ENCODE data around the gene AQP3.
"Not testable (repeated sequence)": the region's sequence is repeated elsewhere in the genome, so short reads cannot be mapped to it uniquely, and the experiment has no call there.

AQP3 gene

DNA sequence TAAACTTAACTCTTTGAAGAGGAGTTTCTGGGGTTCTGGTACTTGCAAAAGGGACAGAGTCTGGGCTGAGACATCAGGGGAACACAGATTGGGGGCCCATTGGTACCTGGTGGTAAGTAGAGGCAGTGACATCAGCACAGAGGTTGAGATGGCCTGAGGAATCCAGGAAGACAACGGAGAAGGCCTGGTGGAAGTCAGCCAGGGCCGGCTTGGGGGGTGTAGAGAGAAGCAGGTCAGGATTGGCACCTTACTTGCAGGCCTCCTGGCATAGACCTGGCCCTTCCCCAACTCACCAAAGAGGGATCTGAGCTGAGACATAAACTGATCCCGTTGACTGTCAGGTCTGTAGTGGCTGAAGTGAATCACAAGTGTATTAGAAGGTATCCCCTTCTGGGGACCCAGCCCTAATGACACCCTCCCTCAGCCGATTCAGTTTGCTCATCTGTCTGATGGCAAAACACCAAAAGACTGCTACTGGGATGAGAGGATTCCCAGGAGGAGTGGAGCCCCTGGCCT lies 20.9 kb upstream of the AQP3 start:
- H3K4me3 Mint-ChIP-seq, result no peak overlapping the region
- H3K36me3 Mint-ChIP-seq, result peaks cover 16% of the 10 kb centered on the region
- H3K9me3 Mint-ChIP-seq, result no peaks in the 10 kb centered on the region
- H3K27ac Mint-ChIP-seq, result no peak overlapping the region
- H3K4me1 Mint-ChIP-seq, result peaks cover 19% of the 10 kb centered on the region
- H3K27me3 Mint-ChIP-seq, result no peaks in the 10 kb centered on the region

DNA sequence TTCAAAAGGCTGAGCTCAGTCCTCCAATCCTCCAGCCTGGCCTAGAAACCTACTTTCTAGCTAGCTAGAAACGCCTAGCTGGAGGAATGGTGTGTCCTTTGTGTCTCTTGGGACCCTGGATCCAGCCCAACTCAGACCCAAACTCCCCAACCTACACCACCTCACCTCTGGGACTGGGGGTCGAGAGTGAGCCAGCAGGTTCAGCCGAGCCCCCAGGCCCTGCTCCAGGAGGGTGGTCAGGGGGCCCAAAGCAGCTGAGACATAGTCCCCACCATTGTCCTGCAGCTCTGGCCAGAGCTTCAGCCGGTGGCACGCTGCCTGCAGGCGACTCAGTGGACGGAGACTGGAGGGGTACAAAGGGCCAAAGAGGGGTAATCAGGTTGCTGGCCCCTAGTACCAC lies 20.1 kb upstream of the AQP3 start:
- H3K4me3 Mint-ChIP-seq, result no peak overlapping the region
- peaks cover 18% of the 10 kb centered on the region for H3K4me1 Mint-ChIP-seq
- H3K9me3 Mint-ChIP-seq, result no peaks in the 10 kb centered on the region
- H3K36me3 Mint-ChIP-seq, result peaks cover 20% of the 10 kb centered on the region
- H3K27me3 Mint-ChIP-seq, result no peaks in the 10 kb centered on the region
- no peak overlapping the region for H3K27ac Mint-ChIP-seq

DNA sequence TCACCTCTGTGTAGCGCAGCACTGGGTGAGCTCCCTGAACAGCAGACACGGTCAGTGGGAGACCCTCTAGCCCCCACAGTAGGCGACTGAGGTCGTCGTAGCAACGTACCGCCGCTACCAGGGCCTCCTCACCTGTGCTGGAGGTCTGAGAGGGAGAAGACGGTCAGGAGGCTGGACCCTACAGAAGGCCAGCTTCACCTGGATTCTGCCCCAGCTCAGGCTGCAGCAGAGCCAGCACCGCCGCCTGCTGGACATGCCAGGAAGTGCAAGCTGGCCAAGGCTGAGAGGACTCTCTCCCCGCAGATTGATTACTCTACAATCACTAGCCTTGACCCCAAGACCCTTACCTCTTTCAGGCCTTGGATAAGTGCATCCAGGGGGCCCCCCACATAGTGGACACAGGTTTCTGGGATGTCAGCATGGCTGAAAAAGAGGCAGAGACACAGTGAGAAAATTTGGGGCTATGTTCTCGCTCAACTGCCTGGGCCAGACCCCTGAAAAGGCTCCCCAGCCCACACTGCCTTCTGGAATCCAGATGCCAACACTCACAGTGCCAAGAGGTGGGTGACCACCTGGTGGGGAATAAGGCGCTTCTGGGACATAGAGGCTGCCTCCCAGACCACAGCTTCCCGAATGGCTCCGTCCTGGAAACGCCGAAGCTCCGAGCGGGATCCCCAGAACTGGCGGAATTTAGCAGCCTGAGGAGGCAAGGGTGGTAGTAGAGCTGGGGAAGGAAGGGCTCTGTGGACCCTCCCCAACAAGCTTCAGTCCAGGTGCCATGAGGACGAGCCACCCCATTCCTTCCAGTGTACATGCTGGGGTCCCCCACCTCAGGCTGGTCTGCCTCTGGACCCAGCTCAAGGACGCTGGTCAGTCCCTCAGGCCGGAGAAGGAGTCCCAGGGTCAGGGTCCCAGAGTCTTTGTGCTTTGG lies 19.4 kb upstream of the AQP3 start:
- Mint-ChIP-seq H3K27me3 (no peaks in the 10 kb centered on the region), H3K9me3 (no peaks in the 10 kb centered on the region), H3K4me1 (peaks cover 11% of the 10 kb centered on the region), H3K4me3 (no peak overlapping the region), H3K36me3 (peaks cover 20% of the 10 kb centered on the region), H3K27ac (no peak overlapping the region)

DNA sequence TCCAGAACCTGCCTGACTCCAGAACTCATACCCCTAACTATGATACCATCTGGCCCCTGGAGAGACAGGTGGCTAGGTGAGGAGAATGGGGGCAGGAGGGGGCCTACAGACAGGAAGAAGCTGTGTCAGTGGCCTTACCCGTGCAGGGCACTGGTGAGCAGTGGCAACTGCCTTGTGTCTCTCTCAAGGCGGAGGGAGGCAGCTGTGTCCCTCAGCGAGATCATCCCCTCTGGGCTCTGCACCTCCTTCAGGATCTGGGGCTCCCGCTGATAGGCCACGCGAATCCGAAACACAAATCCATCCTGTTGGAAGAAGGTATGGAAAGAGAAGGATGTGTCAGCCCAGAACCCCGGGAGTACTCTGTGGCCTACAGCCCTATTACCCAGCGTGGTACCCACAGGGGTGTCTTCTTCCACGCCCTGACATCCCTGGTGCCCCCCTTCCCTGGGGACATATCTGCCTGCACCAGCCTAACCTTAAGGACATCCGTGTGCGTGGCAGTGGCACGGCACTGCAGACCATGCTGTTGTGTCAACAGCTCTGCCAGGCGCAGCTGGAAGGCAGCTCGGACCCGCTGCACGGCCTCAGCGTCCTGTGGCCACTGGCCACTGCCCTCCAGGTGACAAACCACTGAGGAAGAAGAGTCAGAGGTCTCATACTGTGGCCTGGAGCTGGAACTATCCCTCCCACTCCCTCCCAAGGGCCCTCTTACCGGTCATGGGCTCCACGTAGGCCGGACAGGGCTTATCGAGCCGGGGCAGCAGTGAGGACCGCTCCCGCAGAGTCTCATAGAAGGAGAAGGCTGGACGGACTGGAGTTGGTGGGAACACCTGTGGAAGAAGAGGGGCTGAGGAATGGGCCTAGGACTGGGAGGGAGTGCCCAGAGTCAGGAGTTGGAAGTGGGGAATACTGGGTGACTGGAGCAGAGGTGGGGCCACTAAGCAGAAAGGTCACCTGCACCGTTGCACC lies 18.5 kb upstream of the AQP3 start:
- no peaks in the 10 kb centered on the region for H3K27me3 Mint-ChIP-seq
- no peak overlapping the region for H3K27ac Mint-ChIP-seq
- H3K9me3 Mint-ChIP-seq, result no peaks in the 10 kb centered on the region
- peaks cover 19% of the 10 kb centered on the region for H3K36me3 Mint-ChIP-seq
- H3K4me1 Mint-ChIP-seq, result peaks cover 7% of the 10 kb centered on the region
- H3K4me3 Mint-ChIP-seq, result no peak overlapping the region

DNA sequence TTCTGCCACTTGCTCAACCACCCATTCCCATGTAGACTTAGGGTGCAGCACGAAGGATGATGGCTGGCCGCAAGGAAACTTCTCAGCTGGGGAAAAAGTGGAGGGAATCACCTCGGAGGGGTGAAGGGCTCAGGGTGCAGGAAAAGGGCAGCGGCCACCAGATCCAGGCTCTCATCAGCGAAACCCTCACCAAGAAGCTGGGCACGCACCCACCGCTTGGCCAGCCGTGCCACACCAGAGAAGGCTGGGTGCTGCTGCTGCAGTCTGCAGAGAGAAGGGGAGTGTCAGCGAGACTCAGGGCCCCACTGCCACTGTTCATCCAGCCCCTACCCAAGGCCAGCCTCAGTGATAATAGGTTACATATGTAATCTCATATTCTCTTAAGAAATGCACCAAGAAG lies 17.7 kb upstream of the AQP3 start:
- Mint-ChIP-seq H3K4me3 (no peak overlapping the region), H3K36me3 (peaks cover 17% of the 10 kb centered on the region), H3K9me3 (no peaks in the 10 kb centered on the region), H3K27me3 (no peaks in the 10 kb centered on the region), H3K27ac (no peak overlapping the region), H3K4me1 (peaks cover 9% of the 10 kb centered on the region)

DNA sequence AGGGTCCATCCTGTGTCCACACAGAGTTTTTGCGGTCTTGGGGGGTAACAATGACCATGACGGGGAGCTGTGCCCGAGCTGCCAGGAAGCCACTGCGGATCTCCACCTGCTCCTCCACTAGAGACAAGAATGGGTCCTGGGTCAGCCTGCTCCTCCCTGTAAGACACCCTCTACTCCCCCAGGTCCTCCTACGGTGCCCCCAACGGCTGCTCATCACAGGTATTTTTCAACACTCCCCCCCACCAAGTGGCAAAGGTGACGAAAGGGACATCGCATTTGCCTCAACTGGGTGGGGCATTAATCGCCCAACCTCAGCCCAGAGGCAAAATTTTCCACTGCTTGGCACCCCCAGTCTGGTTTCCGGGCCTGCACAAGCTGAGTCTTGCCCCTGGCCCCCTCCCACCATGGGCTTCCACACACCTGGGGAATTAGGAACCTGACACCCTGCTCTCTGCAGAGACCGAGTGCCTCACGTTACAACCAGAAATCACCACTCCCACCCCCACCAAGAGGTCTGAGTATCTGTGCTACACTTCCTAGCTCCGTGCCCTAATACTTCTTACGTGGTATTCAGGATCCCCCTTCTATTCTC lies 16.7 kb upstream of the AQP3 start:
- H3K9me3 Mint-ChIP-seq, result no peaks in the 10 kb centered on the region
- peaks cover 15% of the 10 kb centered on the region for H3K4me1 Mint-ChIP-seq
- no peak overlapping the region for H3K27ac Mint-ChIP-seq
- H3K4me3 Mint-ChIP-seq, result no peak overlapping the region
- peaks cover 12% of the 10 kb centered on the region for H3K36me3 Mint-ChIP-seq
- H3K27me3 Mint-ChIP-seq, result no peaks in the 10 kb centered on the region

DNA sequence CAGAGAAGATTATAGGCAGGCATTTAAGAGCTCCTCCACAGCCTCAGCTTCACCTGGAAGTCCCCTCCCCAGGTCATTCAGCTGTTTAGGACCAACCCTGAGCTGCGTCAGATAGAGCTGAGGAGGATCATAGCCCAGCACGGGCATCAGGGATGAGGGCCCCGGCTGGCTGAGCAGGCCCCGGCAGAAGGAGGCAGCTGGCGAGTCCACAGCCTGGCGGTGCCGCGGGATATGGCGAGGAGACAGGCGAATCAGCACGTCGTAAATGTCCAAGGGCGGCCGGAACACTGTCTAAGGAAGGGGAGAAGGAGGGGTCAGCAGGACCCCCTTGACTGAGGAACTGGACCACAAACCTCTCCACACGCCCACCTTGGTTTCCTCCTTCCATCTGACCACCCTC lies 15.8 kb upstream of the AQP3 start:
- no peak overlapping the region for H3K27ac Mint-ChIP-seq
- H3K4me3 Mint-ChIP-seq, result no peak overlapping the region

DNA sequence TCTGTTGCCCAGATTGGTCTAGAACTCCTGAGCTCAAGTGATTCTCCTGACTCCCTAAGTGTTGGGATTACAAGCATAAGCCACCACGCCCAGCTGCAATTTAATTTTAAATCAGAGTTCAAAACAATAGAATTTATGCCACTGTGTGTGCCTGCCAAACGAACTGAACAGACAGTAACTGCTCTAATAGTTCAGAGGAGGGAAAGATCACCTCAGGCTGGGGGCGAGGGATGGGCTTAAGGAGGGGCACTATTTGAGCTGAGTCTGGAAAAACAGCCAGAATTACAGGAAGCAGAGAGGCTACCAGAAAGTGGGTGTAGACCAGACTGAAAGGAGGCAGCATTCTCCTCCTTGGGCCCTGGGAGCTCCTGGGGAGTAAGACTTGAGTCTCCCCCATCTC lies 14.1 kb upstream of the AQP3 start:
- H3K27ac Mint-ChIP-seq, result no peak overlapping the region
- peaks cover 38% of the 10 kb centered on the region for H3K4me1 Mint-ChIP-seq
- H3K36me3 Mint-ChIP-seq, result peaks cover 9% of the 10 kb centered on the region

More for the DNA sequence above, 15.8 kb upstream of the AQP3 start:
- Mint-ChIP-seq H3K27me3 (no peaks in the 10 kb centered on the region), H3K36me3 (peaks cover 11% of the 10 kb centered on the region), H3K9me3 (no peaks in the 10 kb centered on the region), H3K4me1 (peaks cover 25% of the 10 kb centered on the region)

DNA sequence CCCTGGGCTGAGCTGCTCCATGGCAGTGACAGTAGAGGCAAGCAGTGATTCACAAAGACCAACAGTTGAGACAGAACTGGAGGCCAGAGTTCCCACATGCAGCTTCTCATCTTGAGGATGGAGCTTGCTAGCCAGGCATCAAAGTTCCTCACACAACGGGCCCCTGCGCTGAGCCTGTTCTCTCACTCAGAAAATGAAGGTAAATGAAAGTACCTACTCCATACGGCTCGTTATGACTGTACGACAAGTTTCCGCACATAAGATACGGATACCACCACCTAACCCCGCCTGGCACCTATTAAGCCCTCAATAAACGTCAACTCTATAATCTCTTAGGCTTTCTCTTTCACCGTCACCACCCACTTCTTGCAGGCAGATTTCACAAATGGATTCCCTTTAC lies 13.5 kb upstream of the AQP3 start:
- Mint-ChIP-seq H3K4me1 (peaks cover 44% of the 10 kb centered on the region), H3K27me3 (no peaks in the 10 kb centered on the region), H3K9me3 (no peaks in the 10 kb centered on the region), H3K36me3 (peaks cover 9% of the 10 kb centered on the region), H3K27ac (peak overlapping the region; percentile 51), H3K4me3 (no peak overlapping the region)

More for the DNA sequence above, 14.1 kb upstream of the AQP3 start:
- no peaks in the 10 kb centered on the region for H3K9me3 Mint-ChIP-seq
- H3K4me3 Mint-ChIP-seq, result no peak overlapping the region
- no peaks in the 10 kb centered on the region for H3K27me3 Mint-ChIP-seq

DNA sequence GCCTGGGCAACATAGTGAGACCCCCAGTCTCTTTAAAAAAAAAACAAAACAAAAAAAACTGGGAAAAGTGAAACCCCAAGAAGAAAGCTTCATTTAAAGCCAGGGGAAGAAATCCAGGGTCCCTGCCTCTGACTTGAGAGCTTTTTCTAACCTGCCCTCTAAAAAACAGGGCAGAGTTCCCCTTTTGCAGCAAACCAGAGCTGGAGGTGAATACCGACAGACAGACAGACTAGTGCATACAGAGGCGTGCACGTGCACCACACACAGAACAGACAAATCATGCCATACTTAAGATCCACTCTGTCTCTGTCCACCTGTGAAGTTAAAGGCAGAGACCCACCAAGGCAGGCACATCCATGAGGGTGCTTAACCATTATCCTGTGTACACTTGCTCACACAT lies 11.7 kb upstream of the AQP3 start:
- no peaks in the 10 kb centered on the region for H3K9me3 Mint-ChIP-seq
- peak overlapping the region; percentile 59 for H3K27ac Mint-ChIP-seq
- H3K4me3 Mint-ChIP-seq, result no peak overlapping the region
- peaks cover 56% of the 10 kb centered on the region for H3K4me1 Mint-ChIP-seq
- H3K27me3 Mint-ChIP-seq, result no peaks in the 10 kb centered on the region
- peaks cover 9% of the 10 kb centered on the region for H3K36me3 Mint-ChIP-seq

DNA sequence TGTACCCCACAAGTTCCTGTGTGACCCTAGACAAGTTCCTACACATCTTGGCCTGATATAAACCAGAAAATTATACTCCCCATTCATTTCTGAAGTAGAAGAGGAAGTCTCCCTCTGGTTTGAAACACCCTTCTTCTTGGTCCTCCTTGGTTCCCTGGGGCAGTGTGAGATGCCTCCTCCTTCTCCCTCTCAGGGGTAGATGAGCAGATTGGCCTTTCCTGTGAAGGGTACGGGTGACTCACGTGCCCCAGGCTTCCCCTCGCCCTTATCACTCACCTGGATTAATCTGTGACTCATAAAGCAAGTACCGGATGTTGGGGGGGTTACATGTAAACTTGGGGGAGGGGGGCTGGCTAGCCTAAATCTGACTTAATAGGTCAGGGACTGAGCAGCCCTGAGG lies 11.1 kb upstream of the AQP3 start:
- peak overlapping the region; percentile 68 for H3K4me3 Mint-ChIP-seq
- H3K9me3 Mint-ChIP-seq, result no peaks in the 10 kb centered on the region
- H3K36me3 Mint-ChIP-seq, result peaks cover 9% of the 10 kb centered on the region
- no peaks in the 10 kb centered on the region for H3K27me3 Mint-ChIP-seq
- H3K4me1 Mint-ChIP-seq, result peaks cover 63% of the 10 kb centered on the region
- peak overlapping the region; percentile 75 for H3K27ac Mint-ChIP-seq

DNA sequence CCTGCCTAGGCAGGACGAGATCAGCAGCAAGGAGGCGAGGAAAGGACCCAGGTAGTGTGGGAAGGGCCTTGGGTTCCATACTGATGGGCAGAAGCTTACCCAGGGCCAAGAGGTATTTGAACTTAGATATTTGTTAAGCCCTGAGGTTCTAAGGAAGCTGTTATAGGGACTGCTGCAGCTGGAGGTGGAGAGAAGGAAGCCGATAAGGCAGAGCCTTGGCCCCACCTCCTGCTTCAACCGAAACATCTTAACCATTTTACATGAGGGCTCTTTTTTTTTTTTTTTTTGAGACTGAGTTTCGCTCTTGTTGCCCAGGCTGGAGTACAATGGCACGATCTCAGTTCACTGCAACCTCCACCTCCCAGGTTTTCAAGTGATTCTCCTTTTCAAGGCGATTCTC lies 8.6 kb upstream of the AQP3 start:
- H3K36me3 Mint-ChIP-seq, result peaks cover under 1% of the 10 kb centered on the region
- no peaks in the 10 kb centered on the region for H3K9me3 Mint-ChIP-seq
- peak overlapping the region; percentile 36 for H3K4me3 Mint-ChIP-seq
- peak overlapping the region; percentile 81 for H3K27ac Mint-ChIP-seq
- H3K27me3 Mint-ChIP-seq, result no peaks in the 10 kb centered on the region
- H3K4me1 Mint-ChIP-seq, result peaks cover 76% of the 10 kb centered on the region

DNA sequence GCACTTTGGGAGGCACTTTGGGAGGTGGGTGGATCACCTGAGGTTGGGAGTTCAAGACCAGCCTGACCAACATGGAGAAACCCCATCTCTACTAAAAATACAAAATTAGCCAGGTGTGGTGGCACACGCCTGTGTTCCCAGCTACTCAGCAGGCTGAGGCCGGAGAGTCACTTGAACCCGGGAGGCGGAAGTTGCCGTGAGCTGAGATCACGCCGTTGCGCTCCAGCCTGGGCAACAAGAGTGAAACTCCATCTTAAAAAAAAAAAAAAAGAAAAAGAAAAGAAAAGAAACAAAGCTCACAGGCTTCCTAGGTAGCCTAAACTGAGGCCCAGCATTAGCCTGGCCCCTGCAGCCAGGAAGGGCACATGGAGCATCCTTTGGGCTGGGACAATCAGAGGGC lies 8.1 kb upstream of the AQP3 start:
- peak overlapping the region; percentile 81 for H3K27ac Mint-ChIP-seq

DNA sequence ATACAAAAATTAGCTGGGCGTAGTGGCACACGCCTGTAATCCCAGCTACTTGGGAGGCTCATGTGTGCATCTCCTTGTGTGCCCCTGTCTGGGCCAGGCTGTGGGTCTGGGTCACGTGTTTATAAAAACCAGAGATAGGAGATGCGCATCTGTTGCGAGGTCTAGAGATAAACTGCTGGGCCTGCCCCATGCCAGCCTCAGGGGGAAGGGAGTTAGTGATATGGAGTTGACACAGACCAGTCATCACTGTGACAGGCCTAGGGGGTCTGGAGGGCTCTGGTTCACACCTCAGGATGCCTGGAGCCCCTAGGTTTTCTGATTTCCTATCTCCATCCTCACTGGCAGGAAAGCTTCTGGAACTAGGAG lies 7.3 kb upstream of the AQP3 start:
- H3K27ac Mint-ChIP-seq, result peak overlapping the region; percentile 82
- not testable (repeated sequence) for H3K9me3 Mint-ChIP-seq, H3K27me3 Mint-ChIP-seq, H3K36me3 Mint-ChIP-seq
- peaks cover 73% of the 10 kb centered on the region for H3K4me1 Mint-ChIP-seq
- H3K4me3 Mint-ChIP-seq, result peak overlapping the region; percentile 52

More for the DNA sequence above, 8.1 kb upstream of the AQP3 start:
- not testable (repeated sequence) for H3K36me3 Mint-ChIP-seq, H3K9me3 Mint-ChIP-seq, H3K27me3 Mint-ChIP-seq
- Mint-ChIP-seq H3K4me3 (peak overlapping the region; percentile 36), H3K4me1 (peaks cover 78% of the 10 kb centered on the region)

DNA sequence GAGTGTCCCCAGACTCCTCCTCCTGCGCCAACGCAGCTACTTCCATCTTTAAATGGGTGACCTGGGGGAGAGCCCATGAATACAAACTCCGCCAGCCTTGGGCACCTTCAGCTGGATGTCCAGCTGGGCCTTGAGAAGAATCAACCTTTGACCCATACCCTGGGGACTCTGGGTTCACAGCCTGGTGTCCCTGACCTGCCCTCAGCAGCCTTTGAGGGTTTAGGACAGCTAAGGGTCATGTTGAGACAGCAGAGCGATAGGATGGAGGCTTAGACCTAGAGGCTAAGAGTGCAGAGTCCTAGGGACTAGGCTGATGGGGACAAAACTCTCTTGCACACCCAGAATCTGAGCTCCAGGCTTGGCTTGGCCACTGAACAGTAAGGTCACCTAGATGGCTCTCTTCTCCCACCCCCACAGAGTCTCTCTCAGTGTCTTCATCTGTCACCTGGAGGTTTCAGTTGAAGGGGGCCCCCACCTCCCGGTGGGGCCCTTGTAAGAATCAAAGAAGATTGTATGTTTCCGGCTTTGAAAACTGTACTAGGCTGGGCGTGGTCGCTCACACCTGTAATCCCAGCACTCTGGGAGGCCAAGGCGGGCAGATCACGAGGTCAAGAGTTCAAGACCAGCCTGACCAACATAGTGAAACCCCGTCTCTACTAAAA lies 6.7 kb upstream of the AQP3 start:
- no peaks in the 10 kb centered on the region for H3K27me3 Mint-ChIP-seq
- peak overlapping the region; percentile 82 for H3K27ac Mint-ChIP-seq
- H3K9me3 Mint-ChIP-seq, result no peaks in the 10 kb centered on the region
- peaks cover 68% of the 10 kb centered on the region for H3K4me1 Mint-ChIP-seq
- no peaks in the 10 kb centered on the region for H3K36me3 Mint-ChIP-seq
- H3K4me3 Mint-ChIP-seq, result peak overlapping the region; percentile 52

Data from activated naive CD4-positive, alpha-beta T cell treated with anti-CD3 and anti-CD28 coated beads, Interleukin-2, amount 50 U/mL, for 24 hours (primary cell).